GM12873 (cell line): Measurements from ENCODE around the gene ZCCHC18.

Source experiments
- CTCF ChIP-seq: IDR thresholded peaks from 2 replicates; pipeline ENCODE4 v1.5.1; 2012; ENCODE audit warnings: low read depth, mild to moderate bottlenecking, moderate library complexity, low read length, control low read depth; ENCODE audit not compliant: insufficient read depth; ENCODE audit errors: missing control alignments

ZCCHC18 gene

GRCh38 chrX:104098151-104098808 is 14.0 kb upstream of the ZCCHC18 start:
- TF ChIP-seq CTCF = peak; percentile 70

- TF ChIP-seq CTCF = peak; percentile 17
These were observed 13.4 kb upstream of the ZCCHC18 start for GRCh38 chrX:104098919-104099318.

GRCh38 chrX:104104676-104105075 is 7.6 kb upstream of the ZCCHC18 start:
- no peak for TF ChIP-seq CTCF

GRCh38 chrX:104105330-104106262 is 6.7 kb upstream of the ZCCHC18 start:
- no peak for TF ChIP-seq CTCF

- TF ChIP-seq CTCF = no peak
These were observed 3.4 kb upstream of the ZCCHC18 start for GRCh38 chrX:104108955-104109354.

- TF ChIP-seq CTCF = peak; percentile 62
These were observed 1.1 kb downstream of the ZCCHC18 start for GRCh38 chrX:104113222-104113965.

GRCh38 chrX:104117759-104118158 is 5.4 kb downstream of the ZCCHC18 start:
- no peak for TF ChIP-seq CTCF
